A549 (cell line): ENCODE measurements around the gene GALNT18. TPM values are rescaled to one million over a fixed set of nuclear protein-coding genes. Genes with fewer than 3 reads are reported as not detected.

Source experiments
- ATAC-seq, 2 experiments: fragments of 200-7000 bp in 1 of 2; fragments of >200 bp in 1 of 2; cut with Nextera tagmentation in 1 of 2; cut with Tn5 transposase in 1 of 2; 3 replicates each; pipeline versions ENCODE4 v1.8.0 to v1.9.1; 2018 to 2020; ENCODE audit warnings: mild to moderate bottlenecking in 1 of 2, moderate library complexity in 1 of 2
- CTCF ChIA-PET: fragments of 300-600 bp; sonication (Branson Sonifier 250); formaldehyde crosslinking; extraction: SDS; loops from one replicate; lab custom pipeline; 2021; ENCODE audit warnings: antibody characterized with exemption, inconsistent platforms; lab: Yijun Ruan, JAX
- POLR2A ChIA-PET: fragments of 350-600 bp; formaldehyde crosslinking; extraction: SDS; loops from one replicate; lab custom pipeline; 2021; ENCODE audit warnings: antibody characterized with exemption, inconsistent platforms; lab: Yijun Ruan, JAX
- DNase-seq, 2 experiments: peaks; one replicate each; pipeline versions ENCODE4 v3.0.0 to v3.0.0-alpha.2; 2011 to 2016; ENCODE audit warnings: low read depth in 1 of 2, low spot score in 1 of 2
- FAIRE-seq: peaks from 2 replicates; lab custom pipeline; 2011; peaks lifted over from hg19 to GRCh38; lab: Jason Lieb, UNC
- H3K27ac ChIP-seq, 2 experiments: fragments of >200 bp; sonication (Bioruptor Twin); formaldehyde crosslinking; 3 replicates each; pipeline ENCODE4 v1.5.1; 2016 to 2017
- H3K4me1 ChIP-seq: fragments of >200 bp; sonication (Bioruptor Twin); formaldehyde crosslinking; 3 replicates; pipeline ENCODE4 v1.6.1; 2016
- H3K4me2 ChIP-seq: fragments of >200 bp; sonication (Bioruptor Twin); formaldehyde crosslinking; 3 replicates; pipeline ENCODE4 v1.6.1; 2016
- H3K4me3 ChIP-seq: fragments of >200 bp; sonication (Bioruptor Twin); formaldehyde crosslinking; 3 replicates; pipeline ENCODE4 v1.5.1; 2016
- H3K9me3 ChIP-seq: fragments of >200 bp; sonication (Bioruptor Twin); formaldehyde crosslinking; 3 replicates; pipeline ENCODE4 v1.6.1; 2016
- E2F6 ChIP-seq: IDR thresholded peaks from 2 replicates; pipeline ENCODE4 v1.6.1; 2012; ENCODE audit warnings: low read depth, borderline replicate concordance
- FOSL2 ChIP-seq, 2 experiments: fragments of 450-650 bp in 1 of 2; fragments of >200 bp in 1 of 2; sonication (Bioruptor Twin) in 1 of 2; formaldehyde crosslinking; IDR thresholded peaks; 2 replicates each; pipeline versions ENCODE4 v1.5.0 to v1.6.1; 2016 to 2020; ENCODE audit warnings: mild to moderate bottlenecking in 1 of 2, moderate library complexity in 1 of 2
- HOXA7 ChIP-seq: fragments of 250-450 bp; sonication (Bioruptor Pico); IDR thresholded peaks from 2 replicates; pipeline ENCODE4 v1.5.0; 2020; ENCODE audit warnings: mild to moderate bottlenecking, moderate library complexity
- JUN ChIP-seq, 2 experiments: fragments of >200 bp; sonication (Bioruptor Twin); formaldehyde crosslinking; IDR thresholded peaks; 2 replicates in 1 of 2; 3 replicates in 1 of 2; pipeline ENCODE4 v1.6.1; 2016 to 2017
- JUNB ChIP-seq: fragments of >200 bp; sonication (Bioruptor Twin); formaldehyde crosslinking; IDR thresholded peaks from 2 replicates; pipeline ENCODE4 v1.6.1; 2016
- MAFK ChIP-seq: fragments of 450-650 bp; IDR thresholded peaks from 2 replicates; pipeline ENCODE4 v1.6.1; 2014; ENCODE audit not compliant: partially characterized antibody
- MAX ChIP-seq: IDR thresholded peaks from 2 replicates; pipeline ENCODE4 v1.6.1; 2012
- NR3C1 ChIP-seq: fragments of >200 bp; sonication (Bioruptor Twin); formaldehyde crosslinking; IDR thresholded peaks from 3 replicates; pipeline ENCODE4 v1.6.1; 2017
- POLR2AphosphoS2 ChIP-seq: conservative IDR thresholded peaks from 2 replicates; pipeline ENCODE4 v1.6.1; 2012; ENCODE audit warnings: low read length, improper control_type of control experiment, inconsistent platforms
- RAD21 ChIP-seq, 2 experiments: fragments of >200 bp in 1 of 2; sonication (Bioruptor Twin) in 1 of 2; formaldehyde crosslinking in 1 of 2; IDR thresholded peaks in 1 of 2; conservative IDR thresholded peaks in 1 of 2; 2 replicates in 1 of 2; 3 replicates in 1 of 2; pipeline ENCODE4 v1.6.1; 2012 to 2018; ENCODE audit warnings: inconsistent platforms in 1 of 2
- REST ChIP-seq: fragments of 200-600 bp; sonication (generic); IDR thresholded peaks from 2 replicates; pipeline ENCODE4 v1.6.1; 2016; ENCODE audit warnings: antibody characterized with exemption, mild to moderate bottlenecking, moderate library complexity
- TFCP2L1 ChIP-seq: fragments of 250-450 bp; sonication (Bioruptor Pico); IDR thresholded peaks from 2 replicates; pipeline ENCODE4 v1.5.0; 2021; ENCODE audit warnings: mild to moderate bottlenecking
- ZC3H11A ChIP-seq: fragments of 450-650 bp; IDR thresholded peaks from 2 replicates; pipeline ENCODE4 v1.6.1; 2014; ENCODE audit warnings: antibody characterized with exemption, mild to moderate bottlenecking
- WGBS: methylation state at CpG from one replicate; pipeline ENCODE4 v1.1.6; 2017; ENCODE audit errors: missing lambda C conversion rate; 5-methylcytosine and 5-hydroxymethylcytosine counted together
- polyA plus RNA-seq, 4 experiments: library from polyadenylated mRNA; depleted of rRNA in 3 of 4; stranded (reverse); fragments of >200 nt; fragmentation: RNase III in 1 of 4; extraction: RNeasy Plus Mini Kit Qiagen cat#74134 plus additional on column Dnase treatment in 1 of 4; gene quantifications; 2 replicates in 3 of 4; 3 replicates in 1 of 4; pipeline ENCODE4 v1.2.3, GENCODE V29; 2011 to 2017

GALNT18 gene
- polyA plus RNA-seq, 2 of the 4 experiments (the other 2 are of a cell fraction), result 6.7 to 16.1 TPM

GRCh38 chr11:11584937-11585336 is 36.9 kb downstream of the GALNT18 start:
- Histone ChIP-seq H3K4me3 (no peak overlapping the region), H3K4me1 (peaks cover 35% of the 10 kb centered on the region), H3K27ac (peak overlapping the region; percentile 49 to 81; a peak in 5 of 6 replicates), H3K9me3 (no peaks in the 10 kb centered on the region), H3K4me2 (peak overlapping the region; percentile 70)
- TF ChIP-seq MAFK (no peak), HOXA7 (CRISPR knock-in tag) (no peak), REST (no peak)
- ChIA-PET POLR2A (interaction anchor here (0.6 to 3.0 kb wide), 2 partner anchors 24 to 36 kb away, joined by 4 to 20 read pairs; partner anchors contain the start of gene GALNT18), CTCF (interaction anchor here (0.8 to 1.1 kb wide), 2 partner anchors 30 to 37 kb away, joined by 3 to 4 read pairs; partner anchors contain the start of gene GALNT18)
- ATAC-seq (peak in 1 of 2 experiments; percentile 21; a peak in 2 of 6 replicates), DNase-seq (no peak), FAIRE-seq (no peak)
- 2% methylated on average over 1 of the region's 1 CpG for WGBS

- Histone ChIP-seq H3K27ac (peak overlapping the region; percentile 49 to 81), H3K4me2 (peak overlapping the region; percentile 70), H3K4me3 (no peak overlapping the region), H3K4me1 (peaks cover 39% of the 10 kb centered on the region), H3K9me3 (no peaks in the 10 kb centered on the region)
- ATAC-seq (peak; percentile 90 to 98), DNase-seq (peak; percentile 80 to 82), FAIRE-seq (peak; percentile 94)
- TF ChIP-seq RAD21 (conservative IDR thresholded peaks at IDR 0.05 in 1 of 2, IDR thresholded peaks at IDR 0.05 in 1 of 2), result 0 out of 5 replicates have a peak, but pooled peaks of 1 of the 2 experiments have one; percentile 20
- TF ChIP-seq POLR2AphosphoS2, result no peak
- TF ChIP-seq FOSL2 (IDR thresholded peaks at IDR 0.05), result peak; percentile 39; the same call in 1 of the 2 replicates
- TF ChIP-seq FOSL2 (CRISPR knock-in tag; IDR thresholded peaks at IDR 0.05), result peak; percentile 84
- TF ChIP-seq MAX, result peak; percentile 47; the same call in 1 of the 2 replicates
- no peak for TF ChIP-seq ZC3H11A
- TF ChIP-seq TFCP2L1 (CRISPR knock-in tag), result no peak
- peak; percentile 69 for TF ChIP-seq JUNB
- TF ChIP-seq E2F6, result no peak
- 0 out of 5 replicates have a peak, but pooled peaks of 1 of the 2 experiments have one; percentile 30 for TF ChIP-seq JUN (IDR thresholded peaks at IDR 0.05)
- CTCF ChIA-PET, result interaction anchor here (1.1 kb wide), 1 partner anchor 30 kb away, joined by 4 read pairs; no protein-coding TSS in a partner anchor
- 1% methylated on average over 5 of the region's 5 CpGs for WGBS
- POLR2A ChIA-PET, result interaction anchor here (0.6 to 3.0 kb wide), 2 partner anchors 24 to 37 kb away, joined by 4 to 20 read pairs; partner anchors contain the start of gene GALNT18
Measured at GRCh38 chr11:11584530-11584810, 37.3 kb downstream of the GALNT18 start.

GRCh38 chr11:11583801-11584529 is 37.8 kb downstream of the GALNT18 start:
- no peak for FAIRE-seq
- Histone ChIP-seq H3K4me1 (peaks cover 39% of the 10 kb centered on the region), H3K9me3 (no peaks in the 10 kb centered on the region), H3K27ac (peak overlapping the region; percentile 49 to 81), H3K4me3 (no peak overlapping the region), H3K4me2 (peak overlapping the region; percentile 70)
- no peak for ATAC-seq
- ChIA-PET CTCF (interaction anchor here (0.7 to 2.8 kb wide), 3 partner anchors 37 to 494 kb away, joined by 3 to 11 read pairs (median 3); partner anchors contain the start of gene GALNT18), POLR2A (interaction anchor here (0.9 to 3.0 kb wide), 2 partner anchors 37 to 775 kb away, joined by 3 to 20 read pairs; partner anchors contain the start of gene GALNT18)
- TF ChIP-seq RAD21 (conservative IDR thresholded peaks at IDR 0.05 in 1 of 2, IDR thresholded peaks at IDR 0.05 in 1 of 2), result no peak
- TF ChIP-seq E2F6, result 0 out of 2 replicates have a peak, but pooled peaks have one; percentile 30
- no peak for TF ChIP-seq NR3C1
- 54% methylated on average over 9 of the region's 9 CpGs for WGBS
- no peak for DNase-seq
